Bone marrow (tissue), 2 donors: ENCODE measurements around the gene CCNL2.
"Not testable (repeated sequence)": the region's sequence is repeated elsewhere in the genome, so short reads cannot be mapped to it uniquely, and the experiment has no call there.

Experiments used
- DNase-seq, 2 donors: peaks; one replicate each; lab custom pipeline; 2025; lab: John Stamatoyannopoulos, UW

CCNL2 gene

GRCh38 chr1:1432274-1432950 lies 33.3 kb upstream of the CCNL2 start:
- DNase-seq = no peak

GRCh38 chr1:1431845-1432273 lies 32.7 kb upstream of the CCNL2 start:
- DNase-seq = no peak

GRCh38 chr1:1430992-1431844 lies 32.1 kb upstream of the CCNL2 start:
- no peak for DNase-seq

GRCh38 chr1:1430114-1430982 lies 31.2 kb upstream of the CCNL2 start:
- DNase-seq = no peak

- DNase-seq = no peak
These were observed 30.5 kb upstream of the CCNL2 start for GRCh38 chr1:1429671-1430073.

GRCh38 chr1:1428967-1429366 lies 29.8 kb upstream of the CCNL2 start:
- not testable (repeated sequence) for DNase-seq

- DNase-seq = no peak
These were observed 29.0 kb upstream of the CCNL2 start for GRCh38 chr1:1428174-1428573.

GRCh38 chr1:1427820-1428148 lies 28.6 kb upstream of the CCNL2 start:
- DNase-seq = no peak

GRCh38 chr1:1427106-1427819 lies 28.1 kb upstream of the CCNL2 start:
- no peak for DNase-seq

- no peak for DNase-seq
These were observed 27.5 kb upstream of the CCNL2 start for GRCh38 chr1:1426496-1427105.

GRCh38 chr1:1425753-1426495 lies 26.8 kb upstream of the CCNL2 start:
- DNase-seq = no peak

GRCh38 chr1:1425426-1425752 lies 26.3 kb upstream of the CCNL2 start:
- no peak for DNase-seq

GRCh38 chr1:1424707-1425106 lies 25.6 kb upstream of the CCNL2 start:
- DNase-seq = no peak

- no peak for DNase-seq
These were observed 24.1 kb upstream of the CCNL2 start for GRCh38 chr1:1423245-1423597.

GRCh38 chr1:1422465-1423244 lies 23.5 kb upstream of the CCNL2 start:
- no peak for DNase-seq

- DNase-seq = no peak
These were observed 22.9 kb upstream of the CCNL2 start for GRCh38 chr1:1421907-1422464.

GRCh38 chr1:1421147-1421906 lies 22.2 kb upstream of the CCNL2 start, which contains the start of gene ANKRD65:
TSS of gene ANKRD65 (minus strand) at chr1:1421276. CDS start at chr1:1421005, 271 bp downstream.
- no peak for DNase-seq

- DNase-seq = no peak
These were observed 21.6 kb upstream of the CCNL2 start for GRCh38 chr1:1420654-1421141.
